NCI-H510A treated with DMSO at 0.1 percent for 48 hours (cell line): ENCODE results near the gene PTGER3.
"Not testable (repeated sequence)": the region's sequence is repeated elsewhere in the genome, so short reads cannot be mapped to it uniquely, and the experiment has no call there.

ENCODE experiments used
- DNase-seq: peaks from one replicate; lab custom pipeline; 2025; lab: John Stamatoyannopoulos, UW

Gene PTGER3

GRCh38 chr1:70947835-70948234 is 99.8 kb downstream of the PTGER3 start:
- no peak for DNase-seq

DNA sequence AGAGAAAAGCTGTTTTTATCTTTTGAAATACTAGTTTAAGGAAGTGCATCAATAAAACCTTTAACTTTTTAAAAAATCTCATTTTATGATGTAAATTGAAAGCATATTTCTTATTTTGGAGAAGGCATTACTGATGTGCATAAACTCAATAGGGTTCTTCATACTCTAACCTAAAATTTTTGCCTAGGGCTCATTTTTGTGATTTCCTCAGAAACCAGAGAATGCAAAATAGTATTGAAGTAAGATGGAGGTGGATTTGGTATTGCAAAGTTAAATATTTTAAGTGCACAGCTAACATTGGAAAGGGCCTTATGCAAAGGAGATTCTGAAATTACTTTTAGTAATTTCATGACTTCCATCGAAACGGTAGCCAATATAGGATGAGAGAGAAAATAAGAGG is 101.9 kb downstream of the PTGER3 start:
- no peak for DNase-seq

- no peak for DNase-seq
These were observed 102.4 kb downstream of the PTGER3 start for GRCh38 chr1:70945251-70945650.

- no peak for DNase-seq
These were observed 106.1 kb downstream of the PTGER3 start for GRCh38 chr1:70941563-70941962.

DNA sequence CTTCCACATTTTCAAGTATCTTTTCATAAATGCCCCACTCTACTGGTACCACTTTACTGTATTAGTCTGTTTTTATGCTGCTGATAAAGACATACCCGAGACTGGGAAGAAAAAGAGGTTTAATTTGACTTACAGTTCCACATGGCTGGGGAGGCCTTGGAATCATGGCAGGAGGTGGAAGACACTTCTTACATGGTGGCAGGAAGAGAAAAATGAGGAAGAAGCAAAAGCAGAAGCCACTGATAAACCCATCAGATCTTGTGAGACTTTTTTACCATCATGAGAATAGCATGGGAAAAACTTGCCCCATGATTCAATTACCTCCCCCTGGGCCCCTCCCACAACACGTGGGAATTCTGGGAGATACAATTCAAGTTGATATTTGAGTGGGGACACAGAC is 107.2 kb downstream of the PTGER3 start:
- not testable (repeated sequence) for DNase-seq

DNA sequence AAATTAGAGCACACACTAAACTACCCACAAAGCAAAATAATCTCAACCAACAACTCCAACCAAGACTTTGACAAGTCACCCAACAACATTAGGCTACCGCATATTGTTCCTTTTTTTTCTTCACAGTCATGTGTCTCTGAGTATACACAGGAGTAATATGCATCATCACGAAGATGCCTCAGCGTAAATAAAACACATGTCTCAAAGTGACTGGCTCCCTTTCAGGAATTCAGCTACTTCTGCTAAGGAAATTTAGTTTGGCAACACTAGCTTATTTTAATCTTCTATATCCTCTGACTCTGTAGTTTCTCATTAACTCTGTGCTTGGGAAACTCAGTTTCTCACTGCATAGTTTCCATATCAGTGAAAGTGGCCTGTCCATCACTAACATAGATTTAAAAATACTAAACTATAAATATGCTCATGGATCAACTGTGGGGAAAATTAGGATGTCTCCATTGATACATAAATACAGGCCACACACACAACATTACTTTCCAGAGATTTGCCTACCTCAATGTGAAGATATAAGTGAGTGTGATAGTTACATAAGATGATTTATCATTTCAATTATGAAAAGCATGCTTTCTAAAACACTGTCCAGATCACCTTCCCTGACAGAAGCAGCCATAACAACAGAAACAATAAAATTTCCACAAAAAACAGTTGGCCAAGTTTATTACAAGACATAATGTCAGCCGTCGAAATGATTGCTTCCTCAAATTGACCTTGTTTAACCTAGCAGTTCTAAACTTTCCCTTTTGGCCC is 113.2 kb downstream of the PTGER3 start:
- DNase-seq, result no peak

- DNase-seq, result no peak
These were observed 117.6 kb downstream of the PTGER3 start for GRCh38 chr1:70930062-70930461.

DNA sequence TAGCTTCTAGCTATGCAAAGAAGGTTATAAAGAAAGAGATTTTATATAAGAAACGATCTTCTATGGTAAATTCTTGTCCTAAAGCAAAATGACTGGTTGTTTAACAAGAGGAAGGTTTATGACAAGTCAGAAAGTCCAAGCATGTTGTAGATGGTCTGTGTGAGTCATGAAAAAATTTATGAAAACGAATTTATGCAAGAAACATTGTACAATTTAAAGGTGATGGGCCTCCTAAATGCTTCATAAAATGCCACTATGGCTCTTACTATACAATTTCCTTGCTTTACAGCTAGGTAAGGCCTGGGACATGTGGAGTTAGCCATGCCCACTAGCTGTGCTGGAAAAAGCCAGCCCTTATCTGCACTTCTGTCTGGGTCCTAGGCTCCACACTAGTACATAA is 125.4 kb downstream of the PTGER3 start:
- no peak for DNase-seq
